Neural progenitor cell (in vitro differentiated cells): ENCODE measurements around the gene SH2D3A.

ENCODE experiments used
- EZH2 ChIP-seq: fragments of 200-600 bp; sonication (generic); IDR thresholded peaks from 2 replicates; pipeline ENCODE4 v1.6.1; 2017; ENCODE audit warnings: antibody characterized with exemption, mild to moderate bottlenecking, moderate library complexity
- EZH2phosphoT487 ChIP-seq: fragments of 200-600 bp; sonication (generic); IDR thresholded peaks from 2 replicates; pipeline ENCODE4 v1.6.1; 2017; ENCODE audit warnings: antibody characterized with exemption
- TF ChIP-seq, protein P1 (sequence below): fragments of 200-600 bp; sonication (generic); IDR thresholded peaks from 2 replicates; pipeline ENCODE4 v1.5.1; 2017; ENCODE audit warnings: antibody characterized with exemption, mild to moderate bottlenecking

DNA sequence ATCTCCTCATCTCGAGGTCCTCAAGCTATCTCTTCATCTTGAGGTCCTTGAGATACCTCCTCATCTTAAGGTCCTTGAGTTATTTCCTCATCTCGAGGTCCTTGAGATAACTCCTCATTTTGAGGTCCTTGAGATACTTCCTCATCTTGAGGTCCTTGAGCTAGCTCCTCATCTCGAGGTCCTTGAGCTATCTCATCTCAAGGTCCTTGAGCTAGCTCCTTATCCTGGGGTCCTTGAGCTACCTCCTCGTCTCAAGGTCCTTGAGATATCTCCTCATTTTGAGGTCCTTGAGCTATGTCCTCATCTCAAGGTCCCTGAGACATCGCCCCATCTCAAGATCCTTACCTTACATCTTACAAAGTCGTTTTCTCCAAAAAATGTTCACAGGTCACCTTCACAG, 24.0 kb upstream of the SH2D3A start:
- TF ChIP-seq, protein P1, sequence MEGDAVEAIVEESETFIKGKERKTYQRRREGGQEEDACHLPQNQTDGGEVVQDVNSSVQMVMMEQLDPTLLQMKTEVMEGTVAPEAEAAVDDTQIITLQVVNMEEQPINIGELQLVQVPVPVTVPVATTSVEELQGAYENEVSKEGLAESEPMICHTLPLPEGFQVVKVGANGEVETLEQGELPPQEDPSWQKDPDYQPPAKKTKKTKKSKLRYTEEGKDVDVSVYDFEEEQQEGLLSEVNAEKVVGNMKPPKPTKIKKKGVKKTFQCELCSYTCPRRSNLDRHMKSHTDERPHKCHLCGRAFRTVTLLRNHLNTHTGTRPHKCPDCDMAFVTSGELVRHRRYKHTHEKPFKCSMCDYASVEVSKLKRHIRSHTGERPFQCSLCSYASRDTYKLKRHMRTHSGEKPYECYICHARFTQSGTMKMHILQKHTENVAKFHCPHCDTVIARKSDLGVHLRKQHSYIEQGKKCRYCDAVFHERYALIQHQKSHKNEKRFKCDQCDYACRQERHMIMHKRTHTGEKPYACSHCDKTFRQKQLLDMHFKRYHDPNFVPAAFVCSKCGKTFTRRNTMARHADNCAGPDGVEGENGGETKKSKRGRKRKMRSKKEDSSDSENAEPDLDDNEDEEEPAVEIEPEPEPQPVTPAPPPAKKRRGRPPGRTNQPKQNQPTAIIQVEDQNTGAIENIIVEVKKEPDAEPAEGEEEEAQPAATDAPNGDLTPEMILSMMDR, result no peak
- TF ChIP-seq EZH2 (no peak), EZH2phosphoT487 (no peak)
